Adrenal gland (tissue), 5 donors: Measurements from ENCODE around the gene TP73.

Experiments
- POLR2A ChIP-seq, 2 donors: fragments of 450-650 bp; IDR thresholded peaks; one replicate each; pipeline ENCODE4 v1.6.1; 2017; ENCODE audit warnings: antibody characterized with exemption in 2 of 2, mild to moderate bottlenecking in 2 of 2, moderate library complexity in 1 of 2
- TF ChIP-seq, protein P1 (sequence below), 6 experiments: fragments of 450-650 bp in 4 of 6; fragments of 200-600 bp in 2 of 6; sonication (generic) in 1 of 6; IDR thresholded peaks; 1 replicate in 5 of 6; 2 replicates in 1 of 6; pipeline versions ENCODE4 v1.5.1 to v1.8.0; 2016 to 2021; ENCODE audit warnings: antibody characterized with exemption in 6 of 6, mild to moderate bottlenecking in 2 of 6, moderate library complexity in 1 of 6
- donor health status: DM: no; HTN: no; CAD: no.

DNA sequence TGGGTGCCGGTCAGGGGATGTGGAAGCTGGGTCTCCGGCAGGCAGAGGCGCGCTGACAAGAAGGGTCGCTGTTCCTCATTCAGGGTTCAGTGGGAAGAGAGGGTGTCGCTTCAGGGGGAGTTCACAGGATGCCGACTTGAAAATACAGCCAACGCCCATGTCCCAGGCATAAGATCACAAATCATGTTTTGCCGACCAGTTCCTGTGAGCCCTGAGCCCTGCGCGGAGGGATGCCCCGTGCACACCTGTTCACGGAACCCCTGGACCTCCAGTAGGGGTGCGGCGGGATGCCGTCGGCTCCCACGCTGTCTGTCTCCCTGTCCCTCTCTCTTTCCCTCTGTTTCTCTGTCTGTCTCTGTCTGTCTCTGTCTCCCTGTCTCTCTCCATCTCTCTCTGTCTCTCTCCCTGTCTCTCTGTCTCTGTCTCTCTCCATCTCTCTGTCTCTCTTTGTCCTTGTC, 26.8 kb downstream of the TP73 start:
- TF ChIP-seq, protein P1, sequence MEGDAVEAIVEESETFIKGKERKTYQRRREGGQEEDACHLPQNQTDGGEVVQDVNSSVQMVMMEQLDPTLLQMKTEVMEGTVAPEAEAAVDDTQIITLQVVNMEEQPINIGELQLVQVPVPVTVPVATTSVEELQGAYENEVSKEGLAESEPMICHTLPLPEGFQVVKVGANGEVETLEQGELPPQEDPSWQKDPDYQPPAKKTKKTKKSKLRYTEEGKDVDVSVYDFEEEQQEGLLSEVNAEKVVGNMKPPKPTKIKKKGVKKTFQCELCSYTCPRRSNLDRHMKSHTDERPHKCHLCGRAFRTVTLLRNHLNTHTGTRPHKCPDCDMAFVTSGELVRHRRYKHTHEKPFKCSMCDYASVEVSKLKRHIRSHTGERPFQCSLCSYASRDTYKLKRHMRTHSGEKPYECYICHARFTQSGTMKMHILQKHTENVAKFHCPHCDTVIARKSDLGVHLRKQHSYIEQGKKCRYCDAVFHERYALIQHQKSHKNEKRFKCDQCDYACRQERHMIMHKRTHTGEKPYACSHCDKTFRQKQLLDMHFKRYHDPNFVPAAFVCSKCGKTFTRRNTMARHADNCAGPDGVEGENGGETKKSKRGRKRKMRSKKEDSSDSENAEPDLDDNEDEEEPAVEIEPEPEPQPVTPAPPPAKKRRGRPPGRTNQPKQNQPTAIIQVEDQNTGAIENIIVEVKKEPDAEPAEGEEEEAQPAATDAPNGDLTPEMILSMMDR (IDR thresholded peaks at IDR 0.05), result no peak
- TF ChIP-seq POLR2A (IDR thresholded peaks at IDR 0.05), result no peak
